ENCODE data around the gene ANKDD1B. TPM values are rescaled to one million over a fixed set of nuclear protein-coding genes. Genes with fewer than 3 reads are reported as not detected.
"Not testable (repeated sequence)": the region's sequence is repeated elsewhere in the genome, so short reads cannot be mapped to it uniquely, and the experiment has no call there.

ANKDD1B gene
- under 1 TPM in 1 of 3 donors, not detected in 2; 0.14 TPM for total RNA-seq

DNA sequence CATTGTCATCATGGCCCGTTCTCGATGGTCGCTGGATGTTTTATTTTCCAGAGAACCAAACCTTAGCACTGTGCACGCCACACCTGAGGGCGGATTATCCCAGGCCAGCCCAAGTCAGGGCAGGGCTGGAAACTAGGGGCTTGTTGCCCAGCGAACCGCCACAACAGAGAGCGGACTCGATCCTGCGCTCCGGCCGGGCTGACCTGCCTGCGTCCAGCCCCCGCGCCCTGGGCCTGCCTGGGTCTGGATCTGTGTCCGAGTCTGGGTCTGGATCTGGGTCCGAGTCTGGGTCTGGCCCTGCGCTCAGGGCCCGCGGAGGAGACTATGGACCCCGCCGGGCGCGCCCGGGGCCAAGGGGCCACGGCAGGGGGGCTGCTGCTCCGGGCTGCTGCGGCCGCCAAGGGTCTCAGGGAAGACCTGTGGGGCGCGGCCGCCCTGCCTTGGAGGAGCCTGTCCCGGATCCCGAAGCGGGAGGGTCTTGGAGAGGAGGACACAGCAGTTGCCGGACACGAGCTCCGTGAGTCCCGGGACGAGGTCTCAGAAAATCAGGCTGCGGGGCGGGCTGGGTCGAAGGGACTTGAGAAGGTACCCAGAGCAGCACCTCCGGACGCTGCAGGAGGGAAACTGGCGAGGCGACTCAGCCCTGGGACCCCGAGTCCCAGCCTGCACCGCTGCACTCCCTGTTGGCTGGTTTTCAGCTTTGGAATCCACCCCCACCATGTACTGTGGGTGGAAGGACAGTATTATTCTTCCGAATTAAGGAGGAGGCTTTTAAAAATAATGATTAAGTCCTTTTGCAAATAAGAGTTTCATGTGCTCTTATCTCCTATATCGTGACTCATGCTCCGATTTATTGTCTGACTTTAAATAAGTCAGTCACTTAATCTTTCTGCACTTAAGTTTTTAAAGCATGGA lies at the start of gene ANKDD1B:
ANKDD1B (plus strand) TSS at position 143 of the 915 bp plus-strand sequence; CDS start at position 325, 182 bp downstream.
- DNase-seq (no peak), ATAC-seq (peak in 1 of 2 donors; percentile 30)
- no peak within 1 kb of the TSS for H3K4me3 Mint-ChIP-seq
- peaks cover 6% of the 10 kb centered on the region for H3K27me3 Mint-ChIP-seq (ENCODE audit: low read depth)
- no peaks in the 10 kb centered on the region for H3K9me3 Mint-ChIP-seq
- H3K4me1 Mint-ChIP-seq (ENCODE audit: low read depth), result peaks cover 5% of the 10 kb centered on the region
- peaks cover 6% of the 10 kb centered on the region for H3K36me3 Mint-ChIP-seq (ENCODE audit: insufficient read depth)

DNA sequence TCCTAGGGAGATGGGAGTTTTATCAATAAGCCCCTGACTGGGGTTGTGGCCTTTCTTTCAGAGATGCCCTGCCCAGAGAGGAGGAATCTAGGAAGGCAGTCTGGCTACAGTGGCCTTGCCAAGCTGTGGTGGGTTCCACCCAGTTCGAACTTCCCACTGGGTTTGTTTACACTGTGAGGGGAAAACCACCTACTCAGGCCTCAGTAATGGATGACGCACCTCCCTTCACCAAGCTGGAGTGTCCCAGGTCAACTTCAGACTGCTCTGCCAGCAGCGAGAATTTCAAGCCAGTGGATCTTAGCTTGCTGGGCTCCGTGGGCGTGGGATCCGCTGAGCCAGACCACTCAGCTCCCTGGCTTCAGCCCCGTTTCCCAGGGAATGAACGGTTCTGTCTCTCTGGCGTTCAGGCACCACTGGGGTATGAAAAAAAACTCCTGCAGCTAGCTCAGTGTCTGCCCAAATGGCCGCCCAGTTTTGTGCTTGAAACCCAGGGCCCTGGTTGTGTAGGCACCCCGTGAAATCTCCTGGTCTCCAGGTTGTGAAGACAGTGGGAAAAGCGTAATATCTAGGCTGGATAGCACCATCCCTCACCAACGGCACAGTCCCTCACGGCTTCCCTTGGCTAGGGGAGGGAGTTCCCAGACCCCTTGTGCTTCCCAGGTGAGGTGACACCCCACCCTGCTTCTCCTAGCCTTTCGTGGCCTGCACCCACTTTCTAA lies 45.1 kb upstream of the ANKDD1B start:
- Mint-ChIP-seq H3K4me3 (peak overlapping the region; percentile 68), H3K36me3 (ENCODE audit: insufficient read depth) (peaks cover 43% of the 10 kb centered on the region), H3K4me1 (ENCODE audit: low read depth) (peaks cover 46% of the 10 kb centered on the region), H3K9me3 (peaks cover 32% of the 10 kb centered on the region)
- not testable (repeated sequence) for DNase-seq; H3K27me3 Mint-ChIP-seq (ENCODE audit: low read depth)
- ATAC-seq, result peak in 1 of 2 donors; percentile 9

DNA sequence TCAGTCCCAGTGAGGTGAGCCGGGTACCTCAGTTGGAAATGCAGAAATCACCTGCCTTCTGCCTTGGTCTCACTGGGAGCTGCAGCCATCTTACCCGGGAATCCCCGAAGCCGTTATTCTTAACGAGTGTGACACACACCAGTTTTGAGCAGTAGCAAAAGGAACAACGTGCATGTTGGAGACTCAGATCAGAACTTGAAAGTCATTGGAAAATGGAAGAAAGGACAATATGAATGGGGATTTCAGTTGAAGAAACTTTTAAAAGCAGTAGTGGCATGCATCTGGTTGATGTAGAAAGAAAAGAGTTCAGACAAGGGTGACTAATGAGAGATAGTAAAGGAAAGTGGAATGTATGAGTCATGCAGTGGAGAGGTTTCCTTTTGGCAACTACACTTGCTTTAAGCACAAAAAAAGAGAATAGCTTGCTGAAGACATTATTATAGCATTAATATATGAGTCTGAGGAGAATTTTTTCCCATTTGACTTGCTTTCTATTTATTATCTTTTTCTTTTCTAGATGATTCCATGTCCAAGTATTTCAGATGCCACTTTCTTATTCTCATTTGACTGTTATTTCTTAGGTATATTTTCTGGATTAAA lies 44.4 kb upstream of the ANKDD1B start:
- ATAC-seq (peak; percentile 88 to 89), DNase-seq (peak; percentile 20)
- Mint-ChIP-seq H3K36me3 (ENCODE audit: insufficient read depth) (peaks cover 38% of the 10 kb centered on the region), H3K9me3 (peaks cover 28% of the 10 kb centered on the region), H3K4me3 (peak overlapping the region; percentile 68), H3K27me3 (ENCODE audit: low read depth) (no peaks in the 10 kb centered on the region), H3K4me1 (ENCODE audit: low read depth) (peaks cover 45% of the 10 kb centered on the region)

DNA sequence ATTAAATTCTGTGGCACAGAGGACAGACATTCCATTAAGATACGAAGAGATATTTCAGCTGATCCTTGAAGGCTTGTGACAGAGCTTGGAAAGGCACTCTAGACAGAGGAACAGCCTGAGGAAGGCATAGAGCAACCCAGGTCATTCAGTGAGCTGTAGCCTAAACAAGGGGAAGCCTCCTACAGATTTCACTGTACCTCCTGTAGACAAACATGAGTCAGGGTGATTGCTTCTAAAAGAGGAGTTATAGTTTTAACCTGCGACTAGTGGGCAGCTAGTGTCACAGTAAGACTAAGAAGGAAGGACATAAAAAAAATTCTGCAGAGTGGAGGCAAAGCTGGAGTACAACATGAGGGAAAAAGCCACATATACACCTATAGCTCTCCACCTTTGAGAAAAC lies 43.5 kb upstream of the ANKDD1B start:
- Mint-ChIP-seq H3K36me3 (ENCODE audit: insufficient read depth) (peaks cover 37% of the 10 kb centered on the region), H3K4me1 (ENCODE audit: low read depth) (peaks cover 45% of the 10 kb centered on the region), H3K4me3 (peak overlapping the region; percentile 68), H3K9me3 (peaks cover 22% of the 10 kb centered on the region), H3K27me3 (ENCODE audit: low read depth) (no peaks in the 10 kb centered on the region)
- DNase-seq (no peak), ATAC-seq (peak; percentile 58 to 68)

DNA sequence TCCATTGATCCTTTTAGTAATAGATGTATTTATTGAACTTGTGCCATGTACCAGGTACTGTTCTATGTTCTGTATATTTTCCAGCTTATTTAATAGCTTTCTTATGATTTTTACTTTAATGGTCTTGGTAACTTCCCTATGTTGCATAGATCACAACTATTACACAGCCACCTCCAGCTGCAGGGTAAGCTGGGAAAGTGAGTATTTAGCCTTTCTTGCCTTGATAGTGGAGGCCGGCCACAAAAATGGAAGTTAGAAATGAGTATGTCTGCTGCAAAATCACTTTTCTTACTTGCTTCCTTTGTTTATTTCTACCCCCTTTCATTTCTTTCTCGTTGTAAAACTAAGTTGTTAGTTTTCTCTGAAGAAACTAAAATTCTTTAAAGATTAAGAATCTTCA lies 43.1 kb upstream of the ANKDD1B start:
- Mint-ChIP-seq H3K36me3 (ENCODE audit: insufficient read depth) (peaks cover 35% of the 10 kb centered on the region), H3K4me3 (no peak overlapping the region), H3K4me1 (ENCODE audit: low read depth) (peaks cover 45% of the 10 kb centered on the region), H3K9me3 (peaks cover 17% of the 10 kb centered on the region), H3K27me3 (ENCODE audit: low read depth) (no peaks in the 10 kb centered on the region)
- no peak for DNase-seq
- no peak for ATAC-seq

DNA sequence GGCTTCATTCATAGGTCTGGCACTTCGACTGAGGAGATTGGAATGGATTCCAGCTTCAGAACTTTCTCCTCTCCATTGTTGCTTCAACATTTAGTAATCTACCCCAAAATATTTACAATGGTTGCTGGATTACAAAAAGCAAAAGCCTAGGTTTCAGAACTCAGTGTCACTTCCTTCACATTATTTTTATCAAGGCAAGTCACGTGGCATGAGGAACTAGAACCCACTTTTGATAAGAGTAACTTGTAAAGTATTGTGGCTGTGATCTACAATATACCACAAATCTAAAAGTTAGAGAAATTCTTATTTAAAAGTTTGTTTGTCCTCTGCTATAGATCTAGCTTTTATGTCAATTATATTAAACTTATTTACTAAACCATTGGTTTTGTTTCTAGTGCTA lies 39.7 kb upstream of the ANKDD1B start:
- H3K4me1 Mint-ChIP-seq (ENCODE audit: low read depth), result peaks cover 26% of the 10 kb centered on the region
- H3K36me3 Mint-ChIP-seq (ENCODE audit: insufficient read depth), result peaks cover 16% of the 10 kb centered on the region
- no peaks in the 10 kb centered on the region for H3K9me3 Mint-ChIP-seq
- H3K4me3 Mint-ChIP-seq, result no peak overlapping the region
- ATAC-seq (no peak), DNase-seq (no peak)
- H3K27me3 Mint-ChIP-seq (ENCODE audit: low read depth), result no peaks in the 10 kb centered on the region

DNA sequence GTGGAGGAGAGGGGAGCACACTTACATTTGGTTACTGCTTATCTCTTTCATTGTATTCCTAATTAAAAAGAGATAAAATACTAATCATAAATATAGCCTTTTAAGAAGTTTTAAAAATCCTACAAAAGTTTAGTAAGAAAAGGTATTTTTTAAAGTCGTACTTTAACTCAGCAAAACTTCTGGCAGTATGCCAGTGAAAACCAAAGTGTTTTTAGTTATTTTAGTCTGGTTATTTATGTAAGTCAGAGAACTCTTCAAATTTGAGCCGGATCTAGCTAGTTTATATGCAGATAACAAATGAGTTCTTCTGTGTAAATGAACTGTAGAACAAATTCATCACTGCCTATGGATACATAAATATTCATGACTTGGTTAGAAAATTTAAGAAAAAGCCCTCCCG lies 36.5 kb upstream of the ANKDD1B start:
- ATAC-seq (no peak), DNase-seq (no peak)
- Mint-ChIP-seq H3K9me3 (no peaks in the 10 kb centered on the region), H3K36me3 (ENCODE audit: insufficient read depth) (peaks cover 24% of the 10 kb centered on the region), H3K4me3 (peak overlapping the region; percentile 2), H3K4me1 (ENCODE audit: low read depth) (peaks cover 8% of the 10 kb centered on the region), H3K27me3 (ENCODE audit: low read depth) (no peaks in the 10 kb centered on the region)

DNA sequence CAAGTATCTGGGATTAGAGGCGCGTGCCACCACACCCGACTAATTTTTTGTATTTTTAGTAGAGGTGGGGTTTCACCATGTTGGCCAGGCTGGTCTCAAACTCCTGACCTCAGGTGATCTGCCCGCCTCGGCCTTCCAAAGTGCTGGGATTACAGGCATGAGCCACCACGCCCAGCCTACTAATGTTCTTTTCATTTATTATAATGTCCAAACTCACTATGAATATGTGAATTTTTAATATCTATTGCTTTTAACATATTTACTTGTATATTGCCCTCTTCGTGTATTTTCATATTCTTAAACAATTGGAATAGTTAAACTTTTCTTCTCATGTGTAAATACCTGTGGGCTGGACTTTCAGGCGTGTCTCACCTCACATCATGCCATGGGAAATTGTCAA lies 33.0 kb upstream of the ANKDD1B start:
- not testable (repeated sequence) for H3K4me1 Mint-ChIP-seq (ENCODE audit: low read depth); H3K4me3 Mint-ChIP-seq; H3K27me3 Mint-ChIP-seq (ENCODE audit: low read depth); DNase-seq; ATAC-seq; H3K9me3 Mint-ChIP-seq
- peaks cover 20% of the 10 kb centered on the region for H3K36me3 Mint-ChIP-seq (ENCODE audit: insufficient read depth)

DNA sequence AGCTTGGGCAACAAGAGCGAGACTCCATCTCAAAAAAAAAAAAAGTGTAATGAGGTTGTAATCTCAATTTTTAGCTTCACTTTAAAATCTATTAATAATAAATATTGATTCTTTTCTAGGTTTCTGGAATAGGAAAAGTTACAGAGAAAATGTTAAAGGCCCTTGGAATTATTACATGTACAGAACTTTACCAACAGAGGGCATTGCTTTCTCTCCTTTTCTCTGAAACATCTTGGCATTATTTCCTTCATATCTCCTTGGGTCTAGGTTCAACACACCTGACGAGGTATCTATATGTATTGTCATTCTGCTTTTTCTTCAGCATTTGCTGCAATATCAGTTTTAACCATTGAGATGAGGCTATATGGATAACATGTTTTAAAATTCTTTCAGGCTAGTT lies 26.6 kb upstream of the ANKDD1B start:
- H3K36me3 Mint-ChIP-seq (ENCODE audit: insufficient read depth), result peaks cover 20% of the 10 kb centered on the region
- no peak overlapping the region for H3K4me3 Mint-ChIP-seq
- DNase-seq (no peak), ATAC-seq (no peak)
- H3K4me1 Mint-ChIP-seq (ENCODE audit: low read depth), result peaks cover 2% of the 10 kb centered on the region
- no peaks in the 10 kb centered on the region for H3K9me3 Mint-ChIP-seq
- no peaks in the 10 kb centered on the region for H3K27me3 Mint-ChIP-seq (ENCODE audit: low read depth)

DNA sequence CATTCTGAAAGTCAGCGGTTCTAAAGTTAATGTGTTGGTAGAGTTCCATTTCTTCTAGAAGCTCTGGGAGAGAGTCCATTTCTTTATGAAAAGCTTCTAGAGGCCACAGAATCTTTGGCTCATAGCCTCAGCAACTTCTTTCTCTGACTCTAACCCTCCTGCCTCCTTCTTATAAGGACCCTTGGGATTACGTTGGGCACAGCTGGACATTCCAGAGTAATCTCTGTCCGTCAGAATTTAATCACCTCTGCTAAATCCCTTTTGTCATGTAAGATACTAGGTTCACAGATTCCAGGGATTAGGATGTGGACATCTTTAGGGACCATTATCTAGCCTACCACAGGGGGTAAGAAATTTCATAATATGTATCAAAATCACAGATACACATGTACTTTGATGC lies 22.6 kb upstream of the ANKDD1B start:
- ATAC-seq (no peak), DNase-seq (no peak)
- Mint-ChIP-seq H3K27me3 (ENCODE audit: low read depth) (no peaks in the 10 kb centered on the region), H3K9me3 (no peaks in the 10 kb centered on the region), H3K4me3 (no peak overlapping the region), H3K36me3 (ENCODE audit: insufficient read depth) (peaks cover 20% of the 10 kb centered on the region), H3K4me1 (ENCODE audit: low read depth) (no peaks in the 10 kb centered on the region)

DNA sequence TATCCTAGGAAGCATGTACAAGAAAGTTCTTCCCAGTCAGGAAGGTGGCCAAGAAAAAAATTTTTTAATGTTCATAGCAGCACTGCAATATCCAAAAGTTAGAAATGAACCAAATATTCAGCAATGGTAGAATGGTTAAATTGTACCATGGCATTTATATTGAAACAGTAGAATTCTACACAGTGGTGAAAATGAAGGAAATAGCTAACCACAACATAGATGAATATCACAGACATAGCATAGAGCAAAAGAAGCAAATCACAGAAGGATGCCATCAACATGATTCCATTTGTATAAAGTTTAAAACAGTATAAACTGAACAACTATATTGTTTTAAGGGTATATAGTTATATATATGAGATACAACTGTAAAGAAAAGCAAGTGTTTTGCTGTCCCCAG lies 10.7 kb upstream of the ANKDD1B start:
- Mint-ChIP-seq H3K36me3 (ENCODE audit: insufficient read depth) (peaks cover 35% of the 10 kb centered on the region), H3K27me3 (ENCODE audit: low read depth) (no peaks in the 10 kb centered on the region), H3K4me1 (ENCODE audit: low read depth) (peaks cover 8% of the 10 kb centered on the region), H3K4me3 (no peak overlapping the region), H3K9me3 (no peaks in the 10 kb centered on the region)
- no peak for DNase-seq
- no peak for ATAC-seq

DNA sequence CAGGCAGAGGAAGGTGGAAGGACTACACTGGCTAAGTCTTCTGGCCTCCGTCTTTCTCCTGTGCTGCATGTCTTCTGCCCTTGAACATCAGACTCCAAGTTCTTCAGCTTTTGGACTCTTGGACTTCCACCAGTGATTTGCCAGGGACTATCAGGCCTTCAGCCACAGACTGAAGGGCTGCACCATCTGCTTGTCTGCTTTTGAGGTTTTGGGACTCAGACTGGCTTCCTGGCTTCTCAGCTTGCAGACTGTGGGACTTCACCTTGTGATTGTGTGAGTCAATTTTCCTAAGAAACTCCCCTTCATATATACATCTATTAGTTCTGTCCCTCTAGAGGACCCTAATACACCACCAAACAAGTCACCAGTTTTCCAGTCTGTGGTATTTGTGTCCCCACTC lies 9.7 kb upstream of the ANKDD1B start:
- Mint-ChIP-seq H3K4me1 (ENCODE audit: low read depth) (peaks cover 8% of the 10 kb centered on the region), H3K9me3 (no peaks in the 10 kb centered on the region), H3K4me3 (no peak overlapping the region), H3K36me3 (ENCODE audit: insufficient read depth) (peaks cover 36% of the 10 kb centered on the region), H3K27me3 (ENCODE audit: low read depth) (no peaks in the 10 kb centered on the region)
- ATAC-seq (no peak), DNase-seq (no peak)

DNA sequence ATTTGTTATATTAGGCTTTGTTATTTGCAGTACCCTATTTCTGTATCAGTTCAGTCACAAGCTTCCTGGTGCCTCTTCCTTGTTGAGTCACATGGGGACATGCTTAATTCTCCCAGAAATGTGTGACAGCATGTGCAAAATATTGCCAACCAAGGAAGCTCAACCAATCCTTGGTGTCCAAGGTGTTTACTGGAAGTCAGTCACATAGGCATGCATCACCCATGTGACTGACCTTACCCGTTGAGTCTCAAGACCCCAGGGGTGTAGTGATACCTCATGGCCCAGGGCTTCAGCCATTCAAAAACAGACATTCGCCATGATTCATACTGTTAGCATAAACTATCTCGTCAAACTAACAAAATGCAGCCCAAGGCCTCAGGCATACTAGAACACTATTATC lies 9.3 kb upstream of the ANKDD1B start:
- DNase-seq, result no peak
- peaks cover 8% of the 10 kb centered on the region for H3K4me1 Mint-ChIP-seq (ENCODE audit: low read depth)

DNA sequence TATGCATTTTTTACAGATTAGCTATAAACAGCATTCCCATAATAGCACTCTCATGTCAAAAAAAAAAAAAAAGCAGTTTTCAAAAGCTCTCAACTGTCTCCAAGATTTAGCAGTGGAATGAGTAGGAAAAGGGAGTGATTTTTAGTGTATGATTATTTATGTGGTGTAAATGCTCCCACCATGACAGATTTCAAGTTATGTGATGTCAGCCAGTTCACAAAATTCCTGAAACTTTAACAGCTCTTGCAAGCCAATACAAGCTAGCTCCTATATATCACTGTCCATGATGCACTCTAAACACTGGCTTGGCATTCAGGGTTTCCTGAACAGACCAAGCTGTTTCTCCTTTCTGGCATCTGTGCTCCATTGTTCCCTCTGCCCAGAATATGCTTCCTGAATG lies 7.9 kb upstream of the ANKDD1B start:
- peaks cover 38% of the 10 kb centered on the region for H3K36me3 Mint-ChIP-seq (ENCODE audit: insufficient read depth)
- no peak for ATAC-seq
- no peak overlapping the region for H3K4me3 Mint-ChIP-seq
- no peak for DNase-seq
- H3K9me3 Mint-ChIP-seq, result no peaks in the 10 kb centered on the region
- peaks cover 8% of the 10 kb centered on the region for H3K4me1 Mint-ChIP-seq (ENCODE audit: low read depth)
- no peaks in the 10 kb centered on the region for H3K27me3 Mint-ChIP-seq (ENCODE audit: low read depth)

More for the DNA sequence above, 9.3 kb upstream of the ANKDD1B start:
- Mint-ChIP-seq H3K9me3 (no peaks in the 10 kb centered on the region), H3K36me3 (ENCODE audit: insufficient read depth) (peaks cover 38% of the 10 kb centered on the region), H3K4me3 (no peak overlapping the region), H3K27me3 (ENCODE audit: low read depth) (no peaks in the 10 kb centered on the region)
- ATAC-seq, result no peak
